ENCODE data around the gene PAXX.

DNA sequence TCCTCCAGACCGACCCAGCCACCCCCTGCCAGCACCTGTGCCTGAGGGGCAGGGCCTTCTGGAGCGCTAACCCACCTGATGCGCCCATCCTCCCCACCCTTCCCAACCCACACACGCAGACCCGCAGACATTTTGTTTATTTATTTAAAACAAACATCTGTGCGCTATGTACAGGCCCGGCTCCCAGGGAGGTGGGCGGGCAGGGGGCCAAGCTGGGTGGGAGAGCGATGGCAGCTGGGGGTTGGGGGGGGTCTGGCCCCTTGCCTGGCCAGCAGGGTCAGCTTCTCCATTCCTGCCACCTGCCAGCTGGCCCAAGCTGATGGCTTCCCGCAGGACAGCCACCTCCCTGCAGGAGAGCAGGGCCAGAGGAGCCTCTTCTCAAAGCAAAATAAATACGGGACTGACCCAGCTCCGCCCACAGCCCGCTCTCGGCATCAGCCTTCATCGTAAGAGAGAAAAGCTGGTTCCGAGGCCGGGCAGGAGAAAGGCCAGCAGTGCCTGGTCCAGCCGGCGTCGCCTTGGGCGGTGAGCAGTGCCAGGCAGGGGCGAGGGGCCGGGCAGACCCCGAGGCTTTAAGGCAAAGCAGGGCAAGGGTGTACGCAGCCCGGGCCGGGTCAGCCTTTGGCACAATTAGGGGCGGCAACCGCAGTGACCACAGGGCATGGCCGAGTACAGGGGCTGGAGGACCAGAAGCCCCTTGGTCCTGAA, 15.0 kb downstream of the PAXX start:
- TF ChIP-seq, protein P1, sequence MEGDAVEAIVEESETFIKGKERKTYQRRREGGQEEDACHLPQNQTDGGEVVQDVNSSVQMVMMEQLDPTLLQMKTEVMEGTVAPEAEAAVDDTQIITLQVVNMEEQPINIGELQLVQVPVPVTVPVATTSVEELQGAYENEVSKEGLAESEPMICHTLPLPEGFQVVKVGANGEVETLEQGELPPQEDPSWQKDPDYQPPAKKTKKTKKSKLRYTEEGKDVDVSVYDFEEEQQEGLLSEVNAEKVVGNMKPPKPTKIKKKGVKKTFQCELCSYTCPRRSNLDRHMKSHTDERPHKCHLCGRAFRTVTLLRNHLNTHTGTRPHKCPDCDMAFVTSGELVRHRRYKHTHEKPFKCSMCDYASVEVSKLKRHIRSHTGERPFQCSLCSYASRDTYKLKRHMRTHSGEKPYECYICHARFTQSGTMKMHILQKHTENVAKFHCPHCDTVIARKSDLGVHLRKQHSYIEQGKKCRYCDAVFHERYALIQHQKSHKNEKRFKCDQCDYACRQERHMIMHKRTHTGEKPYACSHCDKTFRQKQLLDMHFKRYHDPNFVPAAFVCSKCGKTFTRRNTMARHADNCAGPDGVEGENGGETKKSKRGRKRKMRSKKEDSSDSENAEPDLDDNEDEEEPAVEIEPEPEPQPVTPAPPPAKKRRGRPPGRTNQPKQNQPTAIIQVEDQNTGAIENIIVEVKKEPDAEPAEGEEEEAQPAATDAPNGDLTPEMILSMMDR (IDR thresholded peaks at IDR 0.05) = no peak
- no peak for TF ChIP-seq POLR2A (IDR thresholded peaks at IDR 0.05)

Data from Peyer's patch (tissue), 4 donors.